Lung (tissue), 12 donors: ENCODE measurements around the gene SPPL2A. TPM values are rescaled to one million over a fixed set of nuclear protein-coding genes. Genes with fewer than 3 reads are reported as not detected.
"Not testable (repeated sequence)": the region's sequence is repeated elsewhere in the genome, so short reads cannot be mapped to it uniquely, and the experiment has no call there.

ENCODE experiments used
- ATAC-seq: fragments of 200-7000 bp; cut with Tn5 transposase; one replicate; pipeline ENCODE4 v1.9.1; 2020; ENCODE audit warnings: moderate number of reproducible peaks; ENCODE audit not compliant: insufficient read depth, low FRiP score
- DNase-seq, 3 donors: peaks; one replicate each; pipeline ENCODE4 v3.0.0-alpha.2; 2013 to 2017
- H3K27ac ChIP-seq, 2 donors: one replicate each; pipeline ENCODE4 v1.5.1; 2013; ENCODE audit warnings: mild to moderate bottlenecking in 2 of 2, moderate library complexity in 2 of 2, control low read depth in 1 of 2, inconsistent platforms in 1 of 2, low read depth in 1 of 2, low read length in 1 of 2
- H3K27me3 ChIP-seq, 3 donors: one replicate each; pipeline ENCODE4 v1.5.1; 2013; ENCODE audit warnings: low read length in 2 of 3; ENCODE audit not compliant: control insufficient read depth in 3 of 3, insufficient read depth in 3 of 3
- H3K36me3 ChIP-seq, 4 donors: one replicate each; pipeline ENCODE4 v1.5.1; 2013; ENCODE audit warnings: low read length in 4 of 4, mild to moderate bottlenecking in 1 of 4, moderate library complexity in 1 of 4; ENCODE audit not compliant: control insufficient read depth in 4 of 4, insufficient read depth in 4 of 4
- H3K4me1 ChIP-seq, 5 donors: one replicate each; pipeline ENCODE4 v1.5.1; 2013; ENCODE audit warnings: low read length in 5 of 5, mild to moderate bottlenecking in 2 of 5, moderate library complexity in 1 of 5; ENCODE audit not compliant: control insufficient read depth in 5 of 5, insufficient read depth in 5 of 5
- H3K4me3 ChIP-seq: one replicate; pipeline ENCODE4 v1.5.1; 2013; ENCODE audit warnings: mild to moderate bottlenecking, control low read depth, moderate library complexity
- H3K9ac ChIP-seq, 2 donors: one replicate each; pipeline ENCODE4 v1.5.1; 2013; ENCODE audit warnings: low read length in 2 of 2, control low read depth in 1 of 2; ENCODE audit not compliant: insufficient read depth in 1 of 2
- H3K9me3 ChIP-seq, 4 donors: one replicate each; pipeline ENCODE4 v1.5.1; 2013; ENCODE audit warnings: low read length in 3 of 4, mild to moderate bottlenecking in 1 of 4, moderate library complexity in 1 of 4; ENCODE audit not compliant: control insufficient read depth in 4 of 4, insufficient read depth in 3 of 4
- CTCF ChIP-seq: IDR thresholded peaks from 2 replicates; pipeline ENCODE4 v1.5.1; 2012; ENCODE audit warnings: mild to moderate bottlenecking; ENCODE audit errors: control extremely low read depth, extremely low read depth
- WGBS, 2 donors: extraction: QIAGEN DNeasy Blood & Tissue Kit; methylation state at CpG; one replicate each; pipeline ENCODE4 v1.1.7; 2013; 5-methylcytosine and 5-hydroxymethylcytosine counted together
- polyA plus RNA-seq, 2 donors: library from polyadenylated mRNA; stranded (reverse); fragments of 200-250 nt; gene quantifications; one replicate each; pipeline ENCODE4 v1.2.1, GENCODE V29; 2013
- total RNA-seq, 2 donors: library from RNA; depleted of rRNA in 1 of 2; stranded (reverse); fragments of >200 nt in 1 of 2; gene quantifications; one replicate each; pipeline ENCODE4 v1.2.1, GENCODE V29; 2014 to 2021
- donor health status: control.
- donor health status: control.
- donor health status: Bipolar disorder and iron deficiency.
- donor health status: healthy.
- donor health status: DM: yes; HTN: yes; CAD: no.

Gene SPPL2A
- total and polyA plus RNA-seq, 4 donors: 36.3 to 147 (median 124) TPM

DNA sequence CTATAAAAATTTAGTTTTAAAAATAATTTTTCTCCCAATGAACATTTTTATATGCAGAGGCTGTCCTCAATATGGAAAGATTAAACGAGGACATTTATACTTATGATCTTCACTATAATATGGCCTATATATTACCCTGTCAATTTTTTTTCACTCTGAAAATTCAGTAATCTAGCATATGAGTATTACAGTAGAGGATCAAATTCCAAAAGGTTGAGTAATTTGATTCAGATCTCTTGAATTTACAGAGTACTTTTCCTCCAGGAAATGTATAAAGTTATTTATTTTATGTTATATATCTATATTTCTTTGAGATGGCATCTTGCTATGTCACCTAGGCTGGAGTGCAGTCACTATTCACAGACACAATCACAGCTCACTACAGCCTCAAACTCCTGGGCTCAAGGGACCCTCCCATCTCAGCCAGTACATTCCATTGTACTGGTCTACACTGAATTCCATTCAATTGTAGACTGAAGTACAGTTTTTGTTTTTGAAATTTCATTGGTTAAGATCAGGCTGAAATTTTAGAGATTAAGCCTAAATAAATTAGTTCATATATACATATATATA is 62.7 kb downstream of the SPPL2A start:
- Histone ChIP-seq H3K9me3 (no peaks in the 10 kb centered on the region), H3K27ac (no peak overlapping the region), H3K4me3 (no peak overlapping the region), H3K4me1 (peaks cover 0 to 1% (median 0%) of the 10 kb centered on the region in 5 donors), H3K36me3 (peaks cover 0 to 9% (median 2%) of the 10 kb centered on the region in 4 donors), H3K9ac (no peak overlapping the region), H3K27me3 (no peaks in the 10 kb centered on the region)
- ATAC-seq: no peak
- no peak for TF ChIP-seq CTCF
- no peak for DNase-seq
- WGBS, 2 donors: 95 to 98% methylated on average over 1 of the region's 1 CpG

- Histone ChIP-seq H3K9me3 (no peaks in the 10 kb centered on the region), H3K27ac (no peak overlapping the region), H3K36me3 (peaks cover 0 to 7% (median 0%) of the 10 kb centered on the region in 4 donors), H3K4me3 (no peak overlapping the region), H3K27me3 (no peaks in the 10 kb centered on the region), H3K4me1 (no peaks in the 10 kb centered on the region), H3K9ac (no peak overlapping the region)
- no peak for DNase-seq
- TF ChIP-seq CTCF: no peak
- 88 to 93% methylated on average over 8 of the region's 8 CpGs for WGBS, 2 donors
- no peak for ATAC-seq
These were observed 67.4 kb downstream of the SPPL2A start for GRCh38 chr15:50698101-50698500.

DNA sequence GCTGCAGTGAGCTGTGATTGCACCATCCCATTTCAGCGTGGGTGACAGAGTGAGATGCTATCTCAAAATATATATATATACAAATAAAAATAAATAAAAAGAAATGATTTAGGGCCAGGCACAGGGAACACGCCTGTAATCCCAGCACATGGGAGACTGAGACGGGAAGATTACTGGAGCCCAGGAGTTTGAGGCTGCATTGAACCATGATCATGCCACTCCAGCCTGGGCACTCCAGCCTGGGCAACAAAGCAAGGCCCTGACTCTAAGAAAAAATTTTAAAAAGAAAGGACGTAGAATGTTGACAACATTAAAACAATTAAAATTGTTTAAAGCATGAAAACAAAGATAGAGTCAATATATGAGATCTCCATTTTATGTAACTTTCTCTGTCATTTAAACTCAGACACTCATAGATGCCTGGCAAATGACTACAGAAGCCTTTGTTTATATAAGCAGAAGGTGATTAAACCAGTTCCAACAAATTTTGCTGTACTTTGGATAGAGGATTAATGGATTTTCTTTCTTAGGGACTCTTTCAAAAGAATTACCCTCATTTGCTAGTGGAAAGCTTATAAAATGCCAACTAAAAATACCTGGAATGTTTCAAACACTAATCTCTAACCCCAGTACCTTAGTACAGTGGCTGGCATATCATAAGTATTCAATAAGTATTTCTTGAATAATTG is 68.3 kb downstream of the SPPL2A start:
- 86 to 93% methylated on average over 4 of the region's 4 CpGs for WGBS, 2 donors
- Histone ChIP-seq H3K9ac (no peak overlapping the region), H3K4me3 (no peak overlapping the region), H3K4me1 (no peaks in the 10 kb centered on the region), H3K27ac (no peak overlapping the region), H3K9me3 (no peaks in the 10 kb centered on the region), H3K36me3 (peaks cover 0 to 7% (median 0%) of the 10 kb centered on the region in 4 donors), H3K27me3 (no peaks in the 10 kb centered on the region)
- TF ChIP-seq CTCF: no peak
- DNase-seq: no peak
- ATAC-seq: no peak

GRCh38 chr15:50694634-50695165 is 70.8 kb downstream of the SPPL2A start:
- DNase-seq, H3K27me3 ChIP-seq, H3K9ac ChIP-seq, H3K4me3 ChIP-seq, ATAC-seq, H3K4me1 ChIP-seq, H3K36me3 ChIP-seq, H3K27ac ChIP-seq, H3K9me3 ChIP-seq: not testable (repeated sequence)
- WGBS, 2 donors: 92 to 94% methylated on average over 9 of the region's 9 CpGs
